ENCODE measurements around the gene LRRIQ3. TPM values are rescaled to one million over a fixed set of nuclear protein-coding genes. Genes with fewer than 3 reads are reported as not detected.

The LRRIQ3 gene
- total RNA-seq, 1 donor from 2014 or later, result 0.21 TPM

DNA sequence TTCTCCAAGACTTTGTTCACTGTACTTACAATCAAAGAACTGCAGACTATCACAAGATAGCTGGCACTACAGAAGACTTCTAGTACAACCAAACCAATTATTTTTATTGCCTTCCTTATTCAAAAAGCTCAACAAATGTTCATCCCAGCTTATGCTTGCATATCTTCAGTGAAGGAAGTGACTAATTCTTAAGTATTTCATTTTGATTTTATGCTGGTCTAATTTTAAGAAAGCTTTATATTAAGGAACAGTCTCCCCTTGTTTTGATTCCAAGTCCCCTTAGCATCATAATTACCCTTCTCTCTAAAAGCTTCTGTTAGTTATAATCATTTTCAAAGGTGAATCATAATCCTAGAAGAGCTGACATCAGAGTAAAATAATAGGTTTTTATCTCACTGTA lies 132.9 kb downstream of the LRRIQ3 start:
- H3K36me3 Mint-ChIP-seq (ENCODE audit: low read depth, unreplicated experiment), result no peaks in the 10 kb centered on the region
- H3K27ac Mint-ChIP-seq (ENCODE audit: unreplicated experiment), result no peak overlapping the region
- no peaks in the 10 kb centered on the region for H3K27me3 Mint-ChIP-seq (ENCODE audit: unreplicated experiment)

DNA sequence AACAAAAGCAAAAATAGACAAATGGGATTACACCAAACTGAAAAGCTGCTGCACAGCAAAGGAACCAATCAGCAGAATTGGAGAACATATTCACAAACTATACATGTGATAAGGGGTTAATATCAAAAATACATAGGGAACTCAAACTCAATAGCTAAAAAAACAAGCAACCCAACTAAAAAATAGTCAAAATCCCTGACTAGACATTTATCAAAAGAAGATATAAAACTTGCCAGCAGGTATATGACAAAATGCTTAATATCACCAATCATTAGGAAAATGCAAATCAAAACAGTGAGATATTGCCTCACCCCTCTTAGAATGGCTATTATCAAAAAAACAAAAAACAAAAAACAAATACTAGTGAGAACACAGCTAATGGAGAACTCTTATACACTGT lies 140.3 kb downstream of the LRRIQ3 start:
- Mint-ChIP-seq H3K4me1 (ENCODE audit: unreplicated experiment) (no peaks in the 10 kb centered on the region), H3K27ac (ENCODE audit: unreplicated experiment) (no peak overlapping the region), H3K27me3 (ENCODE audit: unreplicated experiment) (peaks cover 2% of the 10 kb centered on the region), H3K9me3 (ENCODE audit: unreplicated experiment) (no peaks in the 10 kb centered on the region), H3K36me3 (ENCODE audit: low read depth, unreplicated experiment) (no peaks in the 10 kb centered on the region), H3K4me3 (ENCODE audit: unreplicated experiment) (no peak overlapping the region)
- DNase-seq (ENCODE audit: low spot score), result no peak
- TF ChIP-seq, protein P1, sequence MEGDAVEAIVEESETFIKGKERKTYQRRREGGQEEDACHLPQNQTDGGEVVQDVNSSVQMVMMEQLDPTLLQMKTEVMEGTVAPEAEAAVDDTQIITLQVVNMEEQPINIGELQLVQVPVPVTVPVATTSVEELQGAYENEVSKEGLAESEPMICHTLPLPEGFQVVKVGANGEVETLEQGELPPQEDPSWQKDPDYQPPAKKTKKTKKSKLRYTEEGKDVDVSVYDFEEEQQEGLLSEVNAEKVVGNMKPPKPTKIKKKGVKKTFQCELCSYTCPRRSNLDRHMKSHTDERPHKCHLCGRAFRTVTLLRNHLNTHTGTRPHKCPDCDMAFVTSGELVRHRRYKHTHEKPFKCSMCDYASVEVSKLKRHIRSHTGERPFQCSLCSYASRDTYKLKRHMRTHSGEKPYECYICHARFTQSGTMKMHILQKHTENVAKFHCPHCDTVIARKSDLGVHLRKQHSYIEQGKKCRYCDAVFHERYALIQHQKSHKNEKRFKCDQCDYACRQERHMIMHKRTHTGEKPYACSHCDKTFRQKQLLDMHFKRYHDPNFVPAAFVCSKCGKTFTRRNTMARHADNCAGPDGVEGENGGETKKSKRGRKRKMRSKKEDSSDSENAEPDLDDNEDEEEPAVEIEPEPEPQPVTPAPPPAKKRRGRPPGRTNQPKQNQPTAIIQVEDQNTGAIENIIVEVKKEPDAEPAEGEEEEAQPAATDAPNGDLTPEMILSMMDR (IDR thresholded peaks at IDR 0.05; ENCODE audit: unreplicated experiment), result no peak

More for the DNA sequence above, 132.9 kb downstream of the LRRIQ3 start:
- Mint-ChIP-seq H3K9me3 (ENCODE audit: unreplicated experiment) (no peaks in the 10 kb centered on the region), H3K4me3 (ENCODE audit: unreplicated experiment) (no peak overlapping the region), H3K4me1 (ENCODE audit: unreplicated experiment) (no peaks in the 10 kb centered on the region)
- TF ChIP-seq, protein P1 (IDR thresholded peaks at IDR 0.05; ENCODE audit: unreplicated experiment), result no peak
- no peak for DNase-seq (ENCODE audit: low spot score)

DNA sequence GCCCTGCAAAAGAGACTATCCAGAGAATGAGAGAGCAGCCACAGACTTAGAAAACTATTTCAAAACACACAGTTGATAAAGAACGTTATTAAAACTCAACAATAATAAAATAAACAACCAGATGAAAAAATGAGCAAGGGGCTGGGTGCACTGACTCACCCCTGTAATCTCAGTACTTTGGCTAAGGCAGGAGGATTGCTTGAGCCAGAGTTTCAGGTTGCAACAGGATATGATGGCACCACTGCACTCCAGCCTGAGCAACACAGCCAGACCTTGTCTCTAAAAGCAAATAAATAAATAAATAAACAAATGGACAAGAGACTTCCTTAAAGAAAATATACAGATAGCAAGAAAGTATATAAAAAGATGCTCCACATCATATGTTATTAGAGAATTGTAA lies 144.6 kb downstream of the LRRIQ3 start:
- DNase-seq (ENCODE audit: low spot score), result no peak

DNA sequence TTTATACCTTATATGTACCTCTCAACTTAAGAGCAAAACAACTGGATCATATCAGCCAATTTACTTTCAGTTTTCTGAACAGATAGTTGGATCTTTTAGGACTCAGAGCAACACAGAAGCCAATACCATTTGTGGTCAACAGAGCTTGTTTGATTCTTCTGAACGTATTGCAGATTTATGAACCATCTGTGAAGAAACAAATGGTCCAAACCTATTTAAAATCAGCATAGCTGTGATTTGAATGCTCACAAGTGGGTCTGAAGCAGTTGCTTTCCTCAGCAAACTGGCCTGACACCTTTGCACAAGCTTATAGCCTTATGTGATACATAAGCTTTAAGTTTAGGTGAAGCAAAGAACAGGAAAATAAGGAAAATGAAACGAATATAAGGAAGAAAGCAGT lies 147.6 kb downstream of the LRRIQ3 start:
- Mint-ChIP-seq H3K4me3 (ENCODE audit: unreplicated experiment) (no peak overlapping the region), H3K36me3 (ENCODE audit: low read depth, unreplicated experiment) (no peaks in the 10 kb centered on the region), H3K27ac (ENCODE audit: unreplicated experiment) (no peak overlapping the region), H3K4me1 (ENCODE audit: unreplicated experiment) (no peaks in the 10 kb centered on the region), H3K9me3 (ENCODE audit: unreplicated experiment) (no peaks in the 10 kb centered on the region), H3K27me3 (ENCODE audit: unreplicated experiment) (no peaks in the 10 kb centered on the region)
- DNase-seq (ENCODE audit: low spot score), result no peak
- TF ChIP-seq, protein P1 (IDR thresholded peaks at IDR 0.05; ENCODE audit: unreplicated experiment), result no peak

More for the DNA sequence above, 144.6 kb downstream of the LRRIQ3 start:
- H3K9me3 Mint-ChIP-seq (ENCODE audit: unreplicated experiment), result no peaks in the 10 kb centered on the region
- no peak overlapping the region for H3K27ac Mint-ChIP-seq (ENCODE audit: unreplicated experiment)
- no peaks in the 10 kb centered on the region for H3K36me3 Mint-ChIP-seq (ENCODE audit: low read depth, unreplicated experiment)
- H3K4me3 Mint-ChIP-seq (ENCODE audit: unreplicated experiment), result no peak overlapping the region
- TF ChIP-seq, protein P1 (IDR thresholded peaks at IDR 0.05; ENCODE audit: unreplicated experiment), result no peak
- H3K27me3 Mint-ChIP-seq (ENCODE audit: unreplicated experiment), result peaks cover 1% of the 10 kb centered on the region
- H3K4me1 Mint-ChIP-seq (ENCODE audit: unreplicated experiment), result no peaks in the 10 kb centered on the region

DNA sequence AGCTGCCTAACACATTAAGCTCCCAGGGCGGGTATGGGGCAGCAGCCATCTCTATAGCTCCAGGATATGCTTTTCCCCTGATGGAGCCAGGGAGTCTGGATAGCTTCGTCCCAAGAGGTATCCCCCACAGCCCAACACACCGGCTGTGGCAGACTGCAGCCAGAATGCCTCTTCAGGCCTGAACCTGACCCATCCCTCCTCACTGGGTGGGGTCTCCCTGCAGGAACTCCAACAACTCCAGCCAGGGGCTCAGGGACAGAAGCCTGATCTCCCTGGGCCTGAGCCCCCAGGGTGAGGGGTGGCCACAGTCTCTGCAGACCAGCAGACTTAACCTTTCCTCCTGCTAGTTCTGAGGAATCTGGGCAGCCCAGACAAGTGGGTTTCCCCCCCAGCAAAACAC lies 159.9 kb downstream of the LRRIQ3 start:
- no peak overlapping the region for H3K4me3 Mint-ChIP-seq (ENCODE audit: unreplicated experiment)
- no peaks in the 10 kb centered on the region for H3K27me3 Mint-ChIP-seq (ENCODE audit: unreplicated experiment)
- TF ChIP-seq, protein P1 (IDR thresholded peaks at IDR 0.05; ENCODE audit: unreplicated experiment), result no peak
- no peaks in the 10 kb centered on the region for H3K4me1 Mint-ChIP-seq (ENCODE audit: unreplicated experiment)
- no peak overlapping the region for H3K27ac Mint-ChIP-seq (ENCODE audit: unreplicated experiment)
- H3K36me3 Mint-ChIP-seq (ENCODE audit: low read depth, unreplicated experiment), result no peaks in the 10 kb centered on the region
- peaks cover 5% of the 10 kb centered on the region for H3K9me3 Mint-ChIP-seq (ENCODE audit: unreplicated experiment)
- no peak for DNase-seq (ENCODE audit: low spot score)

Measured in endothelial cell (in vitro differentiated cells).